GM19099 (cell line): ENCODE data around the gene SLX9.

Experiments used
- POLR2A ChIP-seq: IDR thresholded peaks from 3 replicates; pipeline ENCODE4 v1.6.1; 2011; ENCODE audit warnings: low read depth; ENCODE audit not compliant: insufficient read length; ENCODE audit errors: extremely low read depth

SLX9 gene

GRCh38 chr21:44987886-44988606 lies 48.2 kb downstream of the SLX9 start:
- no peak for TF ChIP-seq POLR2A

GRCh38 chr21:44988607-44989536 lies 49.0 kb downstream of the SLX9 start:
- TF ChIP-seq POLR2A = no peak

- TF ChIP-seq POLR2A = no peak
Observed at GRCh38 chr21:44989537-44989886, 49.7 kb downstream of the SLX9 start.

- no peak for TF ChIP-seq POLR2A
Observed at GRCh38 chr21:44989943-44990780, 50.3 kb downstream of the SLX9 start.

GRCh38 chr21:44990921-44991320 lies 51.1 kb downstream of the SLX9 start:
- TF ChIP-seq POLR2A = no peak

GRCh38 chr21:44991538-44992483 lies 52.0 kb downstream of the SLX9 start:
- TF ChIP-seq POLR2A = no peak

GRCh38 chr21:44992608-44993031 lies 52.8 kb downstream of the SLX9 start:
- TF ChIP-seq POLR2A = no peak

GRCh38 chr21:44993321-44994046 lies 53.7 kb downstream of the SLX9 start:
- no peak for TF ChIP-seq POLR2A

GRCh38 chr21:44994047-44994694 lies 54.3 kb downstream of the SLX9 start:
- no peak for TF ChIP-seq POLR2A

GRCh38 chr21:44994695-44995342 lies 55.0 kb downstream of the SLX9 start:
- TF ChIP-seq POLR2A = no peak

- no peak for TF ChIP-seq POLR2A
Observed at GRCh38 chr21:44995343-44995941, 55.6 kb downstream of the SLX9 start.

GRCh38 chr21:44996096-44996495 lies 56.3 kb downstream of the SLX9 start:
- TF ChIP-seq POLR2A = no peak
